Esophagus squamous epithelium (tissue), 4 donors: ENCODE measurements around the gene DPH1.

Source experiments
- CTCF ChIP-seq, 6 experiments: fragments of 450-650 bp in 4 of 6; fragments of 200-600 bp in 2 of 6; sonication (generic) in 2 of 6; IDR thresholded peaks; one replicate each; pipeline ENCODE4 v1.5.1; 2016 to 2019; ENCODE audit warnings: antibody characterized with exemption in 6 of 6, mild to moderate bottlenecking in 4 of 6, moderate library complexity in 4 of 6
- POLR2A ChIP-seq, 4 donors: fragments of 450-650 bp; IDR thresholded peaks; one replicate each; pipeline ENCODE4 v1.6.1; 2017; ENCODE audit warnings: antibody characterized with exemption in 4 of 4, mild to moderate bottlenecking in 4 of 4, moderate library complexity in 3 of 4

GRCh38 chr17:1992541-1992940, 37.4 kb upstream of the DPH1 start:
- TF ChIP-seq POLR2A (IDR thresholded peaks at IDR 0.05) (no peak), CTCF (IDR thresholded peaks at IDR 0.05) (no peak)
